ENCODE results near the gene CNMD.

The CNMD gene

DNA sequence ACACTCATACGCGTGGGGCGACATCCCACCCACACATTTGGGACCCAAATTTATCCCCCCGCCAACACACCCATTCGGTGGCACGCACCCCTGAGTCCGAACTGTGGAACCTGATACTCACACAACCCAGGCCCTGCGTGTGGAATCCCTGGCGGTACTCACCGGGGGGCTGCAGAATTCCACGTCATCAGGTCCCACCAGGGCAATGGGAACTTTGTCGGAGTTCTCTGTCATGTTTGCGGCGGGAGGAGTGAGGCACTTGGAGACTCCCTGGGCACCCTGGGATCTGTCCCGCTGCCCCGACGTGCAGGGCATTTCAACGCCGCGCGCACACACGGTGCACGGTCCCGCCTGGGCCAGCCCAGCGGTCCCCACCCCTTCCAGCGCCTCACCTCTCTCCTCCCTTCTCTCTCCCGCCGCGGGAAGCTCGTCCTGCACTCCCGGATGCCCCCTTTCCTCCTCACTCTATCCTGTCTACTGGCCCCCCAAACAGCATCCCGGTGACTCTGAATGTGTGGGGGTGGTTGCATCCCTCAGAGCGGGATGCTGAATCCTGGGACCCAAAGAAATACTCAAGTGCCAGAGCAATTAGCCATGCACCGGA is at the start of gene CNMD:
CNMD (minus strand) TSS at position 353 of the 604 bp plus-strand sequence; CDS start at position 234, 119 bp downstream.
- FAIRE-seq, result no peak

GRCh38 chr13:52788011-52788410 is 48.4 kb upstream of the CNMD start:
- DNase-seq (ENCODE audit: low spot score) (no peak), FAIRE-seq (no peak)

More for the DNA sequence above, at the start of gene CNMD:
- no peak for DNase-seq (ENCODE audit: low spot score)

DNA sequence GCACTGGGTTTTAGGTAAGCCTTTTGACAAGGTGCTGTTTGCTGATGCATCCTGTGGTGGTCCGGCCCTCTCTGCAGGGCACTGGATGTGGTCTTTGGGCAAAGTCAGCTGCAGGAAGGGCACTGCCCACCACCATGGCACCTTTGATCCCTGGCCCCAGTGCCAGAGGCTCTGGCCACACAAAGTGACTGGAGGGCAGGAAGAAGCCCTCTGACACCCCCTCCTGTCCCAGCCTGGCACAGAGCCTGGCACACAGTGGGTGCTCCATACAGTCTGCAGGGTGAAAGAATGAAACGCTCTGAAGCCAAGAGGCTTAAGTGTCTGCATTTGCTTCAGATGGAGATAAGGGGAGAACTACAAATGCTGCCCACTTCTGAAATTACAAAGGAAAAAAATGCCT is 47.6 kb upstream of the CNMD start:
- no peak for DNase-seq (ENCODE audit: low spot score)
- FAIRE-seq, result no peak

DNA sequence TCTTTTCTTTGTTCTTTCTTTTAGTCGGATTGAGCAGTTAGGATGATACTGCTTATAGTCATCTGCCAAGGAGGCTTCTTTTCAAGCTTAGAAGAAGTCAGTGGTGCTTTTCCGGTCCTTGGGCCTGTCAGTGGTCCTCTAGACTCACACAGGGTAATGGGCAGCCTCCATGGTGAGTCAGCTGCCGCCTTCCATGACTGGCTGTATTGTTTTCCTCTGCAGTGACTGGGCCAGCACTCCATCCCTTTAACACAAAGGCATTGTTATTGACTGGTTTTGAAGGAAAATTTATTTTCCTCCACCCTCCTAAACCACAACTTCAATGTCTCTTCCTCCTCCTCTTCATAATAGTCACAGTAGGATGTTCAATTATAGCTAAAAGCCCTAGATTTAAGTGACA is 47.1 kb upstream of the CNMD start:
- no peak for FAIRE-seq
- DNase-seq (ENCODE audit: low spot score), result no peak

DNA sequence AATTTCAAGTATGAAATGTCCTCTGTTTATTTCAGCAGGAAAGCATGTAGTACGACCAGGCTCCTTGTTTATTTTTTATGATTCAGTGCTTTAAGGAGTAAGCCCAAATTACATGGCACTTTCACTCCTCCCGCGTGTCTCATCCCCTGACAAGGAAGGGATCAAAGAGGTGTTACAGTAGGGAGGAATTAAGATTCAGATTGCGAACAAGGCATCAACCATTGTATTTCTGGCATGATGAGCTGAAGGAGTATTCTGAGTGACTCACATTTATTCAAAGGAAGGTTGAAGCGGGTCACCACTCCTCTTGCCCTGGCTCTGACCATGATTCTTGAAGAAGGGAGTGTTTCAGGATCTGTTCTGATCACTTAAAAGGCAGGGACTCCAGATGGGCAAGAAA is 46.1 kb upstream of the CNMD start:
- no peak for FAIRE-seq
- DNase-seq (ENCODE audit: low spot score), result no peak

- FAIRE-seq (no peak), DNase-seq (ENCODE audit: low spot score) (no peak)
Observed at GRCh38 chr13:52784591-52785340, 45.1 kb upstream of the CNMD start.

- DNase-seq (ENCODE audit: low spot score) (no peak), FAIRE-seq (no peak)
Observed at GRCh38 chr13:52783943-52784342, 44.3 kb upstream of the CNMD start.

- FAIRE-seq (no peak), DNase-seq (ENCODE audit: low spot score) (no peak)
Observed at GRCh38 chr13:52782471-52783448, 43.1 kb upstream of the CNMD start.

DNA sequence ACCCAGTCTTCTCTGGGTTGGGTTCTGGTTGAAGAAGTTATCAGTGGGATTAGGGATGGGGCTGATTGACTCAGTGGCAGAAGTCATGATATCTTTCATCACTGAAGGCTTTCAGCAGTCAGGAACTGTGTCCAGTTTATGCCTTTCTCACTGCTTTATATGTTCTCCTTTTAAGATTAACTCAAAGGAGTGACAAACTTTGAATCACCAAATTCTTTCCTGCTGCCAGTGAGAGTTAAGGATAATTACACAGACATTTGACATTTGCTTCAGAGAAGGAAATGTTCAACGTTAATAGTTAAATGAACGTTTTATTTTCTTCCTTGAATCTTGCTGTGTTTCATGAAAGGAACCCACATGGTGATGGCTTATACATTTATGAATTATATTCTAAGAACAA is 41.0 kb upstream of the CNMD start:
- DNase-seq (ENCODE audit: low spot score) (no peak), FAIRE-seq (no peak)

DNA sequence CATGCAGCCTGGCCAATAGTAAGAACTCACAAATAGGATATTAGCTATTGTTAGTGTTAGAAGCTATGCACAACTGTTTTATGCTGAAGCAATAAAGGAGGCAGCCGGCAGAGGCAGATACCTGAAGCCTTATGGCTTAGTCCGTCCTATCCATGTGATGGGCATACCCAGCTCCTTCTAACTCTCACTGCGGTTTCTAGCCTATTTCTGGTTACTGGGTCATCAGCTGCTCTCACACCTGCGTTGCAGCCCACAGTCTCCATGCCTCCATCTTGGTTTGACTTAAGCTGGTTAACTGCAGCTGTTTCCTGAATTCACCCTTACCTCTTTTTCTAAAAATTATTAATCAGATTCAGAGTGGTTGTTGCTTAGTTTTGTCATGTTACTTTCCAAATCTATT is 40.5 kb upstream of the CNMD start:
- DNase-seq (ENCODE audit: low spot score) (no peak), FAIRE-seq (no peak)

DNA sequence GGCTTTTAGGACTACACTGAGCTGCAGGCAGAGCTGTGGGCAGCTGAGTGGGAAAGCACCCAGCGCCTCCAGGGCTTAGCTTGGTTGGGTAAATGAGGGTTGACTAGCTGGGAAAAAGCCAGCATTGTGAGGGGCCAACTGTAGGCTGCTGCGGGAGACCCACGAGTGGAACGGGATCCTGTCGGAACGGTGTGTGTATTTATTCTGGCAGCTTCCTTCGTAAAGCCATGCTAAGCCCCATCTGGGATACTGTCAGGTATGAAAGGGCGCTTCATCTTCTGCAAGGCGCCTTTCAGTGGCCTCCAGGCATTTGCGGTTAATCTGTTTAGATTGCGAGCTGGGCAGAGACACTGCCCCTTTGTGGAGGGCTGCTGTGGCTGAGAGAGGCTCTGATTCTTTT is 39.5 kb upstream of the CNMD start:
- no peak for FAIRE-seq
- no peak for DNase-seq (ENCODE audit: low spot score)

GRCh38 chr13:52776726-52777125 is 37.1 kb upstream of the CNMD start:
- DNase-seq (ENCODE audit: low spot score) (no peak), FAIRE-seq (no peak)

DNA sequence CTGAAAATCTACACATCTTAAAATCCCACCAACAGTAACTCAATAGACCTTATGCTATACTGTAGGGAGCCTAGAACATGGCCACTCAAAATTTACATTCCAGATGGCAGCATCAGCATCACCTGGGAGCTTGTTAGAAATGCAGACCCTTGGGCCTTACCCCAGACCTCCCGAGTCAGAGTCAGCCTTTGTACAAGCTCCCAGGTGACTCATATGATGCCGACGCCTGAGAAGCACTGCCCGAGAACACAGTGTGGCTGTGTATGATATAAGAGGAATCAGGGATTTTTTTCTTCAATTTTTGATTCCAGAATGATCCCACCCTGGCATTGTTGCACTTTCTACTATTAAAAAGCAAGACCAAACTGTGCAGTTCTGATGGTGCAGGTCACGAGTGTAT is 35.9 kb upstream of the CNMD start:
- no peak for FAIRE-seq
- no peak for DNase-seq (ENCODE audit: low spot score)

GRCh38 chr13:52767949-52768516 is 28.4 kb upstream of the CNMD start:
- DNase-seq (ENCODE audit: low spot score), result no peak
- FAIRE-seq, result no peak

DNA sequence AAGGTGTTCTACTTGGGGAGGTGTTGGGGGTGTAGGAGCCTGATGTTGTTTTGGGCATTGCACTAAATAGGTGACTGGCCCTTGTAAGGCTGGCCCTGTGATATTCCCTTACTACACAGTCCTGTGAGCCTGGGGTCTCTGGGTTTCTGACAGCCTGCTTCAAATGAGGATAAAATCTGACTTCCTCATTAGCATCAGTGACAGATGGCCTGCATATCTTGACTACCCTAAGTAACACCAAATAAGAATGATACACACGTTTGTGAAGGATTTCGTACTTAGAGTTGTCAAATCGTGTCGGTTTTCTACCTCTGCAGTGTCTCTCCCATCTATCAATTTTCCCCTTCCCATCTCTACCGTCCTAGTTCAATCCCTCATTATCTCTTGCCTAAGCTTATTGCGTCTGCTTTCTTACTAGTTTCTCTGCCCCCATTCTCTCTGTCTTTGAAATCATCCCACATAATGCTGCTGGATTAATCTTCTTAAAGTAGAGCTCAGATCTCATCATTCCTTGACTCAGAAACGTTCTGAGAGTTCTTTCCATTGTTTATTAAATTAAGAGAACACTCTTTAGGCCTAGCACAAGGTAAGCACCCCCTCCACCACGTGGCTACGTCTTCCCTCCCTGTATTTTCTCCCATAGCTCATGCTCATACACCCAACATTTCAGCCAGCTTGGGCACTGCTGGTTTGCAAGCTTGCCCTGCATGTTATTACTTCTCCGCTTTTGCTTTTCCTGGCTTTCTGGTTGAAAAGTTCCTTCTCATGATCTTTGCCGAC is 26.2 kb upstream of the CNMD start:
- FAIRE-seq, result no peak
- DNase-seq (ENCODE audit: low spot score), result no peak

DNA sequence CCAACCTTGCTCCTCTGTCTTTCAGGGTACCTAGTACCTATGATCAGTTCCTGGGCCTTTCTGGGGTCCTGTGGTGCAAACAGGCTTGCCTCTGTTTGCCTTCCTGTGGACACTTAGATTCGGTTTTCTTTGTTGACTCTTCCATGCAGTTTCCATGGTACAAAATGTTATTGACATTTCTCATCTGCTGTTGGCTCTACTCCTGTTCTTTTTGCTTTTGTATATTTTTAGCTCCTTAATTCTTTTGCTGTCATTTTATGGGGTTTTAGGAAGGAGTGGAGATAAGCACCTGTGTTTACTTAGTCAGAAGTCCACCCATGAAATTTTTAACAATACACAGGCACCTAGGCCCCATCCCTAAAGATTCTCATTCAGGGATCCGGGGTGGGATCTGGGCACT is 20.5 kb upstream of the CNMD start:
- FAIRE-seq, result no peak
- DNase-seq (ENCODE audit: low spot score), result no peak

DNA sequence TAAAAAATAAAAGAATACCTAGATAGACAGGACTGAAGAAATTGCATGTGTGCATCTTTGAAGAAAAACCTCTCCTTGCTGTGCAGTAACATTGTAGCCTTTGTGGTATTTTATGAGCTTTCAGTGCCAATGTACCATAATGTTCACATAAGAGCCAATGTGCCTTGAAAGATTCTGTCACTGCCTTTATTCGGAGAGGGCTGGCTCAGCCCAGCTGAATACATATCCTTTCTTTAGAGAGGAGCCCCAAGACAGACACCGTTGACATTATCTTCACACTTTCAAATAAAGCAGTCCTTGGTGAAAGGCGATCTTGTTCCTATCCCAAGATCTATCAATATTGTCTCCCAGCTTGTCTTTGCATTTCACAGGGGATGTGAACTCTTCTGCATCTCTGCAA is 18.5 kb upstream of the CNMD start:
- no peak for DNase-seq (ENCODE audit: low spot score)
- no peak for FAIRE-seq

DNA sequence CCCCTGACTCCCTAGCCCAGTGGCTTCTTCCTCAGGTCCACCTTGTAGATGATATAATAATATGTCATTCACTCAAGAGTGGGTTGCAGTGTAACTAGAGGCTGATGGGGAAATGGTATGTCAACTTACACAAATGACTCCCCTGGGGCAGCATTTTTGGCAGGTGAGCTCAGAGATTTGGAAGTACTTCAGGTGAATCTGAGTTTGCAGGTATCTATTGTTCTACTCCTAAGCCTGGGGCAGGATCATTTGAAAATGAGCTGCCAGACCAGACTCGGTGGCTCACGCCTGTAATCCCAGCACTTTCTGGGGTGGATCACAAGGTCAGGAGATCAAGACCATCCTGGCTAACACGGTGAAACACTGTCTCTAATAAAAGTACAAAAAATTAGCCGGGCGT is 11.6 kb upstream of the CNMD start:
- no peak for FAIRE-seq
- no peak for DNase-seq (ENCODE audit: low spot score)

DNA sequence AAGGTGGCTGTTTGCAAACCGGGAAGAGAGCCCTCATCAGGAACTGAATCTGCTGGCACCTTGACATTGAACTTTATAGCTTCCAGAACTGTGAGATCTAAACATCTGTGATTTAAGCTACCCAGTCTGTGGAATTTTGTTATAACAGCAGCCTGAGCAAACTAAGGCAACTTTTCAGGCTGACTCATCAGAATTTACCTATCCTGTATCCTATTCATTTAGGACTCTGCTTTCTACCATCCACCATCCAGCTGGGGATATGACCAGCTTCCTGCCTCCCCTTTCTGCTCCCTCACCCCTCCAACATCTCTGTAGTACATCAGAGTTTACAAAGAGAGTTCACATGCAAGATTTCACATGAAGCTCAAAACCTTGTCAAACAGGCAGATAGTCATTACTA is 11.1 kb upstream of the CNMD start:
- no peak for FAIRE-seq
- no peak for DNase-seq (ENCODE audit: low spot score)

- no peak for FAIRE-seq
- no peak for DNase-seq (ENCODE audit: low spot score)
Observed at GRCh38 chr13:52749419-52749818, 9.8 kb upstream of the CNMD start.

DNA sequence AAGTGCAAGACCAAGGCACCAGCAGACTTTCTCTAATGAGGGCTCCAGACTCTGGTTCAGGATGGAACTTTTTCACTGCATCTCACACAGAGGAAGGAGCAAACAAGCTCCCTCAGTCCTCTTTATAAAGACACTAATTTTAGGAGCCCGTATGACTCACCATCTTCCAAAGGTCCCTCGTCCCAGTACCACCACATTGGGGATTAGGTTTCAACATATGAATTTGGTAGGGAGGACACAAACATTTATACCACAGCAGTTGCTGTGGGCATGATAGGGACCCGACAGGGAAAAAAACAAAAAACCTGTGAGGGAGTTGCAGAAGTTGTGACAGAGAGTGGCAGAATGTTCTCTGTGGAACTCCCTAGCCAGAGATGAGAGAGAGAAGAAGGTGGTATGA is 6.5 kb upstream of the CNMD start:
- no peak for DNase-seq (ENCODE audit: low spot score)

More for the DNA sequence above, 6.5 kb upstream of the CNMD start:
- no peak for FAIRE-seq

All from RCC 7860 (cell line).